Measurements from ENCODE around the gene MBD3L4. TPM values are rescaled to one million over a fixed set of nuclear protein-coding genes. Genes with fewer than 3 reads are reported as not detected.

The MBD3L4 gene
- total and polyA plus RNA-seq, 7 experiments from 2014 or later, result not detected

Other genes starting within 250 kb of the MBD3L4 start
- 10 to 100 TPM in 2 of 5 experiments, 1 to 10 TPM in 3; 7.1 to 31.7 (median 9.1) TPM for gene ADGRE1, start 152.6 kb downstream of the MBD3L4 start, total RNA-seq
- gene ADGRE1, start 152.6 kb downstream of the MBD3L4 start, polyA plus RNA-seq, result 10 to 100 TPM in 1 of 2 donors, 1 to 10 TPM in 1; 4.2 to 14.3 TPM
- not detected for gene MBD3L2B, start 18.7 kb downstream of the MBD3L4 start, total RNA-seq
- gene MBD3L2B, start 18.7 kb downstream of the MBD3L4 start, polyA plus RNA-seq, result not detected
- not detected for gene MBD3L5, start 9.6 kb downstream of the MBD3L4 start, total RNA-seq
- not detected for gene MBD3L5, start 9.6 kb downstream of the MBD3L4 start, polyA plus RNA-seq
- gene MBD3L2, start 9.1 kb upstream of the MBD3L4 start, total RNA-seq, result not detected
- not detected for gene MBD3L2, start 9.1 kb upstream of the MBD3L4 start, polyA plus RNA-seq
- not detected for gene MBD3L3, start 18.5 kb upstream of the MBD3L4 start, total RNA-seq
- gene MBD3L3, start 18.5 kb upstream of the MBD3L4 start, polyA plus RNA-seq, result not detected
- gene ZNF557, start 29.5 kb upstream of the MBD3L4 start, total RNA-seq, result 10 to 100 TPM; 11.7 to 36.2 (median 20.0) TPM
- 10 to 100 TPM in 1 of 2 donors, 1 to 10 TPM in 1; 5.4 to 14.0 TPM for gene ZNF557, start 29.5 kb upstream of the MBD3L4 start, polyA plus RNA-seq

All from naive thymus-derived CD4-positive, alpha-beta T cell (primary cell).